Mucosa of stomach (tissue), 1 donor: Measurements from ENCODE around the gene CMPK2.
"Not testable (repeated sequence)": the region's sequence is repeated elsewhere in the genome, so short reads cannot be mapped to it uniquely, and the experiment has no call there.

Source experiments
- H3K27me3 ChIP-seq: one replicate; pipeline ENCODE4 v1.7.0; 2013; ENCODE audit warnings: mild to moderate bottlenecking, low read length; ENCODE audit not compliant: control insufficient read depth, insufficient read depth
- H3K36me3 ChIP-seq: one replicate; pipeline ENCODE4 v1.7.0; 2013; ENCODE audit warnings: low read length; ENCODE audit not compliant: control insufficient read depth, insufficient read depth
- H3K4me1 ChIP-seq: one replicate; pipeline ENCODE4 v1.7.0; 2013; ENCODE audit warnings: mild to moderate bottlenecking, low read length; ENCODE audit not compliant: control insufficient read depth, insufficient read depth
- H3K4me3 ChIP-seq: one replicate; pipeline ENCODE4 v1.7.0; 2013; ENCODE audit warnings: low read length
- H3K9ac ChIP-seq: one replicate; pipeline ENCODE4 v1.7.0; 2013; ENCODE audit warnings: mild to moderate bottlenecking, low read length, moderate library complexity
- H3K9me3 ChIP-seq: one replicate; pipeline ENCODE4 v1.7.0; 2013; ENCODE audit warnings: mild to moderate bottlenecking, low read length, moderate library complexity; ENCODE audit not compliant: control insufficient read depth
- donor health status: Pancreatic carcinoma.

Gene CMPK2, protein sequence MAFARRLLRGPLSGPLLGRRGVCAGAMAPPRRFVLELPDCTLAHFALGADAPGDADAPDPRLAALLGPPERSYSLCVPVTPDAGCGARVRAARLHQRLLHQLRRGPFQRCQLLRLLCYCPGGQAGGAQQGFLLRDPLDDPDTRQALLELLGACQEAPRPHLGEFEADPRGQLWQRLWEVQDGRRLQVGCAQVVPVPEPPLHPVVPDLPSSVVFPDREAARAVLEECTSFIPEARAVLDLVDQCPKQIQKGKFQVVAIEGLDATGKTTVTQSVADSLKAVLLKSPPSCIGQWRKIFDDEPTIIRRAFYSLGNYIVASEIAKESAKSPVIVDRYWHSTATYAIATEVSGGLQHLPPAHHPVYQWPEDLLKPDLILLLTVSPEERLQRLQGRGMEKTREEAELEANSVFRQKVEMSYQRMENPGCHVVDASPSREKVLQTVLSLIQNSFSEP

DNA sequence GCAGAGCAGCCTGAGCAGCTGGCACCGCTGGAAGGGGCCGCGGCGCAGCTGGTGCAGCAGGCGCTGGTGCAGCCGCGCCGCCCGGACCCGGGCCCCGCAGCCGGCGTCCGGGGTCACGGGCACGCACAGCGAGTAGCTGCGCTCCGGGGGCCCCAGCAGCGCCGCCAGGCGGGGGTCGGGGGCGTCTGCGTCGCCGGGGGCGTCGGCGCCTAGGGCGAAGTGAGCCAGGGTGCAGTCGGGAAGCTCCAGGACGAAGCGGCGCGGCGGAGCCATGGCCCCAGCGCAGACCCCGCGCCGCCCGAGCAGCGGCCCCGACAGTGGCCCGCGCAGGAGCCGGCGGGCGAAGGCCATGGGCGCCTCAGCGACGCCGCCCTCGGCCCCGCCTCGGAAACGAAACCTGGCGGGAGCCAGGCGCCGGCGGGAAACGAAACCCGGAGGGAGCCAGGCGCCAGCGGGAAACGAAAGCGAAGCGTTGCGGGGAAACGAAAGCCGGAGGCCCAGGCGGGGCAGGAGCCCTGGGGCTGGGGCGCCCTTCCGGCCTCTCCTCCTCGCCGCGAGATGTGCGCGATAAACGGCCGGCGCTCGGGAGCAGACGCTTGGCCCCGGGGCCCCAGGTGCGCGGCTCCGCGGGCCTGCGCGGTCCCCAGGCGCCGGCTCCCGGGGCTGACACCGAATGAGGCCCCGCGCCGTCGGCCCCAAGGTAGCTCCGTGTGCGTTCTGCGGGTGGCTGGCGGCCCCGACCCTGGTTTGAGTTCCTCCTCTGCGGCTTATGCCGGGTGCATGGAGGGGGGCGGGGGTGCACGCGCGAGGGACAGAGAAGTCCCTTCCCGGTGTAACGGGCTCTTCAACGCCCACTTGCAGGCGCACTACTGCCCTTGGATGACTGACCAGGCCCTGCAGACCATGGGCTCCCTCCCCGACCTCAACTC is at the start of gene CMPK2:
Gene CMPK2 (minus strand): TSS at position 562 of the 929 bp plus-strand sequence. CDS start 211 bp downstream, at position 351.
- Histone ChIP-seq H3K9ac (peak within 1 kb of the TSS; percentile 63), H3K9me3 (no peaks in the 10 kb centered on the region), H3K27me3 (no peaks in the 10 kb centered on the region), H3K36me3 (no peaks in the 10 kb centered on the region), H3K4me3 (peak within 1 kb of the TSS; percentile 68), H3K4me1 (peaks cover 6% of the 10 kb centered on the region)

DNA sequence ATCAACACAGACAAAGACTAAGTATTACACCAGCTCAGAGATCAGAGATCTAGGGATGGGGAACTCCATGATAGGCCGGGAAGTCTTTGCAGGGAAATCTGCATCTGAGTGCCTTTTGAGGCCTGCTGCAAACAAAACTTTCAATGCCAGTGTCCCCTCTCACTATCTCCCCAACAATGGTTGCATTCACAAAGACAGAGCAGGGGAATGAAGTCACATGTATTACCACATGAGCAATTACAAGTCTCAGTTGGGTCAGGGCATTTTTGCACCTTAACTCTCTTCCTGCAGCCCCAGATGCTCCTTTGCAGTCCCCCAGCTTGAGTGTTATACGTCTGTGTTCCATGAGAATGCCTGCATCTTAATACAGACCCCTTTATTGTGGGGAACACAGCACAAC is 49.7 kb upstream of the CMPK2 start:
- Histone ChIP-seq H3K36me3 (no peaks in the 10 kb centered on the region), H3K9me3 (no peaks in the 10 kb centered on the region), H3K27me3 (peaks cover 11% of the 10 kb centered on the region), H3K4me3 (no peak overlapping the region), H3K4me1 (no peaks in the 10 kb centered on the region), H3K9ac (no peak overlapping the region)

DNA sequence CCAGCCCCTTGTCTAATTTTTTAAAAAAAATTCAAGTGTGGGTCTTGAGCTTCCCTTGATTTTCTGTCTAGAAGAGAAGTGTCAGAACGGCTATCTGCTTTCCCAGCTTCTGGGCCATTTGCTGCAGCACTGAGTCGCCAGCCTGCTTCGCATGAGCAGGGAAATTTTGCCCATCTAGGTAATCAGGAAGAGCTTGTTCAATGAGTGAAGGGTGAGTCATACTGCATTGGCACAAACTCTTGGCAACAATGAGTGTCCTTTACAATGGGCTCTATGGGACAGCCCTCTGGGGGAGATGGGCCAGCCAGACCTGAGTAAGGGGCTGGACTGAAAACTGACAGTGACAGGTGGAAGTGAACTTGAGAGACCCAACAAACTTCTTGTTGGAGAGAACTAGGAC is 49.1 kb upstream of the CMPK2 start:
- Histone ChIP-seq H3K4me1 (no peaks in the 10 kb centered on the region), H3K4me3 (no peak overlapping the region), H3K36me3 (no peaks in the 10 kb centered on the region), H3K9ac (no peak overlapping the region), H3K9me3 (no peaks in the 10 kb centered on the region), H3K27me3 (peaks cover 11% of the 10 kb centered on the region)

DNA sequence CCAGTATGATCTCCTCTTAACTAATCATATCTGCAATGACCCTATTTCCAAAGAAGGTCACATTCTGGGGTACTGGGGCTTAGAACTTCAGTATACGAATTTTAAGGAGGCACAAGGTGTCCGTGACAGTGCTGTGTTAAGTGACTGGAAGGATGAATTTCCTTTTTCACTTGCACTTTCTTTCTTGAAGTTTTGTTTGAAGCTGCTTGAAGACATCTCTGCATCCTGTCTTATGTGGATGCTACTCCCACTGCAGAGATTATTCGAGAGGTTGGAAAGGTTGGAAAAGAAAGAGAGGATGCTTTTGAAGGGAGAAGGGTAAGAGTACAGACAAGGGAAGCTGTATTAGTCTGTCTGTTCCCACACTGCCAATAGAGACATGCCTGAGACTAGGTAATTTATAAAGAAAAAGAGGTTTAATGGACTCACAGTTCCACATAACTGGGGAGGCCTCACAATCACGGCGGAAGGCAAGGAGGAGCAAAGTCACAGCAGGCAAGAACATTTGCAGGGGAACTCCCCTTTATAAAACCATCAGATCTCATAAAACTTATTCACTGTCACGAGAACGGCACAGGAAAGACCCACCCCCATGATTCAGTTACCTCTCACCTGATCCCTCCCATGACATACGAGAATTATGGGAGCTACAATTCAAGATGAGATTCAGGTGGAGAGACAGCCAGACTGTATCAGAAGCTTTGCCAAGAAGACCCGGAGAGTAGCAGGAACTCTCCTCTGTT is 47.9 kb upstream of the CMPK2 start:
- H3K36me3 ChIP-seq, result no peaks in the 10 kb centered on the region
- no peaks in the 10 kb centered on the region for H3K4me1 ChIP-seq

DNA sequence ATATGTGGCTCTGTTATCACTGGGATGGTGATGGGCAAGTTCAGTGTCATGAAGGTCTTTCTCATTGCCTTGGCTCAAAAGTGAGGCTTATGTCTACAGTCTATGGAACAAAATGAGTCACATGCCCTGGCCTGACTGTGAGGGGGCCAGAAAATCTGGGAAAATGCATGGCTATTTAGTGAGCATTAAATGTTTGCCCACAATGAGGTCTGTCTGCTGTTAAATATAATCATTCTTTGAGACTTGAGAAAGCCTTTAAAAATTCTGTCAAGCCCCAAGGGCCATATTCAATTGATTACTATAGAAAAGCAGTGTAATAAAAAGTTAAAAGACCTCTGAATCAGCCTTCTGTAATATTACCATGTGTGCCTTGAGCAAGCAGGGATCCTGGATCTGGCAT is 46.0 kb upstream of the CMPK2 start:
- Histone ChIP-seq H3K4me1 (no peaks in the 10 kb centered on the region), H3K9ac (no peak overlapping the region), H3K27me3 (peaks cover 5% of the 10 kb centered on the region), H3K36me3 (no peaks in the 10 kb centered on the region), H3K4me3 (no peak overlapping the region), H3K9me3 (no peaks in the 10 kb centered on the region)

More for the DNA sequence above, 47.9 kb upstream of the CMPK2 start:
- no peak overlapping the region for H3K4me3 ChIP-seq
- H3K9me3 ChIP-seq, result no peaks in the 10 kb centered on the region
- peaks cover 11% of the 10 kb centered on the region for H3K27me3 ChIP-seq
- H3K9ac ChIP-seq, result no peak overlapping the region

DNA sequence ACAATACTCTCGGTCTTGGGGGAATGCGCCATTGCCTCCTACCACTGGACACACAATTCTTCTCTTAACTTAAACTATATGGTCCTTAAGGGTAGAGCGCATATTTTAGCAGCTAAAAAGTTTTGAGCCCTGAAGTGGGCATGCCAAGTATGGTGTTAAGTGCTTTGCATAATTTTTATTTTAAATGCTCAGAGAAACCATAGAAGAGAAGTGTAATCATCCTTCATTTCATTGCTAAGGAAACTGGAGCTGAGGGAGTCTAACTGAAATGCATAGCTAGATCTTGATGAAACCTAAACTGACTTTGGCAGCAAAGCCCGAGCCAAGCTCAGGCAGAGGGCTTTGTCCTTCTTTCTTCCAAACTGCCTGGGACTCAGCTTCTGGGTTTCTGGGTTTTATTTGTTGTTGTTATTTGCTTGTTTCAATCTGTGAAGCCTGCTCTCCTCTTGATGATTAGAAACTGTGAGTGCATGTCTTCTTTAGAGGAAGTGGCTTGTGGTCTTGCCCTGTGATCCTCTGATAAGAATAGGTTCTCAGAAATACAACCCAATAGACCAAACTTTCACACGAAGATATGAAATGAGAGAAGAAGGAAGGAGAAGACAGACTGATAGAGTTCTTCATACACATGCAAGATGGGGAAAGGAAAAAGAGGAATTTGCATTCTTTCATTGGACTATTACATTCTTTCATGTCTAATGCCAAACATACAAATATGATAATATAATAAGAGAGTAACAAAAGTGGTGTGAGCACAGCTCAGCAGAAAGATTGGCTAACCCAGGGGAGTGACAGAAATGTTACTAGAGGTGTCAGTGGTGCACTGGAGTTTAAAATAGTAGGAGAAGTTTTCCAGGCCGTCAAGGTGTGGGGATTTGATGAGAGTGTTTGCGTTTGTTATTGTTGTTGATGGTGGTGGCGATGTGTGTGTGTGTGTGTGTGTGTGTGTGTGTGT is 44.0 kb upstream of the CMPK2 start:
- peaks cover 5% of the 10 kb centered on the region for H3K27me3 ChIP-seq
- no peak overlapping the region for H3K9ac ChIP-seq
- H3K4me1 ChIP-seq, result no peaks in the 10 kb centered on the region
- no peak overlapping the region for H3K4me3 ChIP-seq
- H3K36me3 ChIP-seq, result no peaks in the 10 kb centered on the region
- H3K9me3 ChIP-seq, result no peaks in the 10 kb centered on the region

DNA sequence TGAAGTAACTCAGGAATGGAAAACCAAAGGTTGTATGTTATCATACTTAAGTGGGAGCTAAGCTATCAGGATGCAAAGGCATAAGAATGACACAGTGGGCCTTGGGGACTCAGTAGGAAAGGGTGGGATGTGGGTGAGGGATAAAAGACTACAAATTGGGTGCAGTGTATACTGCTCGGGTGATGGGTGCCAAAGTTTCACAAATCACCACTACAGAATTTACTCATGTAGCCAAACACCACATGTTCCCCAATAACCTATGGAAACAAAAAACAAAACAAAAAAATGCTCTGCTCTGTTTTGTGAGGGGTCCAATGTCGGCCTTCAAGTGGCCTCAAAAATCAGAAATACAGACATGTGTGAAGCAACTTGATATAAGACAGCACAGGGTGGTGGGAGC is 42.6 kb upstream of the CMPK2 start:
- Histone ChIP-seq H3K9ac (no peak overlapping the region), H3K27me3 (peaks cover 5% of the 10 kb centered on the region), H3K4me3 (no peak overlapping the region), H3K36me3 (no peaks in the 10 kb centered on the region), H3K4me1 (no peaks in the 10 kb centered on the region), H3K9me3 (no peaks in the 10 kb centered on the region)

DNA sequence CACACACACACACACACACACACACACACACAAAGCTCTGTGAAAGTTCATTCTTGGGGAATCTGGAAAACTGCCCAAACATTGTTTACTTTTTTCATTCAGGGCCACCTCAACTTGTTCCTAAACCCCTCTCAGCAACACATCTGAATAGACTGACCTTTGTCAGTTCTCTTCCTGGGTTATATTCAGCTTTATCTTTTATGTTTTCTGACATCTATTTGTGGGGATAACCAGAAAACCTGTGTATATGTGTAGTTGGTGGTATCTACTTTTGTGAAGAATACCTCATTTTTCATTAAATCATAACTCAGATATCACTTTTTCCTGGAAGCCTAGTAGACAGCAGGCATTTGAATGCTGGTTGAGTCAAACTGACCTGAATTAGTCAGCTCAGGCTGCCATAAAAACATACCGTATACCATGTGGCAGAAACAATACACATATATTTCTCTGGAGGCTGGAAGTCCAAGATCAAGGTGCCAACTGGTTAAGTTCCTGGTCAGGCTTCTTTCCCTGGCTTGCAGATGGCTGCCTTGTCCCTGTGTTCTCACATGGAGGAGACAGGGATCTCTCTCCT is 40.5 kb upstream of the CMPK2 start:
- Histone ChIP-seq H3K4me3 (no peak overlapping the region), H3K27me3 (peaks cover 4% of the 10 kb centered on the region), H3K9ac (no peak overlapping the region), H3K4me1 (no peaks in the 10 kb centered on the region), H3K36me3 (no peaks in the 10 kb centered on the region), H3K9me3 (no peaks in the 10 kb centered on the region)

DNA sequence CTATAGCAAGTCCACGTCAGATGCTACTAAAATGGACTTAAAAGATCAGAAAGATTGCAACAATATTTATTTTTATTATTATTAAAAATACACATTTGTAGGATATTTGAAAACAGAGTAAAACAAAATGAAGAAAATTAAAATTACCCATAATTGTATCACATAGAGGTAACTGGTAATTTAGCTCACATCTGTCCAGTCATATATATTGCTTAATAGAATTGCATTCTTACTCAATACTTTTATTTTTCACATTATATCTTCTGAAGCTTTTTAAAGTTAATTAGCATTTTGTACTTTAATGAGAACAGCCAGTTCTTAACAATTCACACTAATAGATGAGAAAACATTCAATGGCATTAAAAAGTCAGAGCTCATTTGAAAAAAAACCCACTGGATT is 40.0 kb upstream of the CMPK2 start:
- Histone ChIP-seq H3K9ac (no peak overlapping the region), H3K4me3 (no peak overlapping the region), H3K4me1 (no peaks in the 10 kb centered on the region), H3K27me3 (no peaks in the 10 kb centered on the region), H3K36me3 (no peaks in the 10 kb centered on the region), H3K9me3 (no peaks in the 10 kb centered on the region)

DNA sequence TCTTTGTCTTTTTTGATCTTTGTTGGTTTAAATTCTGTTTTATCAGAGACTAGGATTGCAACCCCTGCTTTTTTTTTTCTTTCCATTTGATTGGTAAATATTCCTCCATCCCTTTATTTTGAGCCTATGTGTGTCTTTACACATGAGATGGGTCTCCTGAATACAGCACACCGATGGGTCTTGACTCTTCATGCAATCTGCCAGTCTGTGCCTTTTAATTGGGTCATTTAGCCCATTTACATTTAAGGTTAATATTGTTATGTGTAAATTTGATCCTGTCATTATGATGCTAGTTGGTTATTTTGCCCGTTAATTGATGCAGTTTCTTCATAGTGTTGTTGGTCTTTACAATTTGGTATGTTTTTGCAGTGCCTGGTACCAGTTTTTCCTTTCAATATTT is 36.9 kb upstream of the CMPK2 start:
- H3K9ac ChIP-seq, H3K36me3 ChIP-seq, H3K4me1 ChIP-seq, H3K9me3 ChIP-seq, H3K27me3 ChIP-seq, H3K4me3 ChIP-seq: not testable (repeated sequence)
